ENCODE measurements around the gene SUMF1.
"Not testable (repeated sequence)": the region's sequence is repeated elsewhere in the genome, so short reads cannot be mapped to it uniquely, and the experiment has no call there.

The SUMF1 gene

DNA sequence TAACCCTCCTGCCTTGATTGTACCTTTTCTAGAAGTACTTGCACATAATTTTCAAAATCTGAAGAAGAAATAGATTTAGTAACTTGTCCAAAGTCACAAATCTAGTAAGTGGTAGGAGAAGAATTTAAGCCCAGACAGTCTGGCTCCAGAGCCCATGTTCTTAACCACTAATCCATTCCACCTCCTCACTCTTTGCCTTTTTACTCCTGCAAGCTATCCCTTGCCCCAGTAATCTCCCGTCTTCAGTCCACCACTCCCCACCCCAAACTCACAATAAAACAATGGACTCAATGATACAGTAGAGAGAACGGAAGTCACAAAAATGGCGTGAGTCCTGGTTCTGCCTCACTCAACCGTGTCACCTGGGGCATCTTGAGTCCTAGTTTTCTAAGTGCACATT lies 115.2 kb downstream of the SUMF1 start:
- TF ChIP-seq ZNF274 (IDR thresholded peaks at IDR 0.05; ENCODE audit: low read depth, low read length) = no peak
- no peak overlapping the region for H3K4me3 ChIP-seq (ENCODE audit: low read length)

DNA sequence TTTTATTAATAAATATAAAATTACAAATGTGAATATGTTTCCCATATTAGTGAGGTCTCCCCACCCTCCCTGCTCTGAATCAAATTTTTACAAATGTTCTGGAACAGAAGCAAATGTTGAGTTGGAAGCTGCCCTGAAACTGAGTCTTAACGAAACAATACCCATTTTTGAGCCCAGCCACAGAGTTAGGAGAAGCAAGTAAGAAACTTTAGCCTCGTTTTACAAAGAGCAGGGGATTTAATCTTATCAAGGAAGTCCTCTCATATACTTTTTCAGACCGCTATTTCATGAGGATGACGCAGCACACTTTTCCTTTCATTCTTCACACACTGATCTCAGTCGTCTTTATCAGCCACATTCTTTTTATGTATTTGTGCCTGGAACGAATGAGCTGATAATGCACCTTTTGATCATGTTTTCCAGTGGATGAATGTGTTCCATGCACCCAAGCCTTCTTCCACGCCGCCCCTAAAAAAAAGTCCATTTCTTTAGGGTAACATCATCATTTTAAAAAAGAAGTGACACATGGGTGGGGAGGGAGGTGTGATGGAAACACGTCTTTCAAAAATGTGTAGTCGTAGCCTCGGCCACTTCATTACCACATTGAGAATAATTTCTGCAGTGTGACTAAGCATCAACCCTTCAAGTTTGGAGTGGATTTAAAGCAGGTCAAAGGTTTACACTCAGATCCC lies 115.8 kb downstream of the SUMF1 start:
- H3K4me3 ChIP-seq (ENCODE audit: low read length) = peak overlapping the region; percentile 48
- TF ChIP-seq ZNF274 (IDR thresholded peaks at IDR 0.05; ENCODE audit: low read depth, low read length) = no peak

DNA sequence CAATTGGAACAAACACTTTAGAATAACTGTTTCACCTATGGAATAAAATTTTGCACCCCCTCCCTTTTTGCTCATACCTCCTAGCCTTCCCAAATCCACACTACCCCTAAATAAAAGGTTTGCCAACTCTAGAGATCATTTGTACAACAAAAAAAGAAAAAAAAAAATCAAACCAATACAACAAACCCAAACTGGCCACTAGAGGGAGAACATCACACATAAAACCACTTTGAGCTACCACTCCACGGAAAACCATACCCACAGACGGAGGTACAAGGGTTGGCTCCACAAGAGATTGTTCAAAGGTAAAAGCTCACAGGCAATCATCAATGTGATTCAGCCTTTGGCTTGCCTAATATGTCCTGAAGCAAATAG lies 116.3 kb downstream of the SUMF1 start:
- no peak for TF ChIP-seq ZNF274 (IDR thresholded peaks at IDR 0.05; ENCODE audit: low read depth, low read length)
- H3K4me3 ChIP-seq (ENCODE audit: low read length) = no peak overlapping the region

DNA sequence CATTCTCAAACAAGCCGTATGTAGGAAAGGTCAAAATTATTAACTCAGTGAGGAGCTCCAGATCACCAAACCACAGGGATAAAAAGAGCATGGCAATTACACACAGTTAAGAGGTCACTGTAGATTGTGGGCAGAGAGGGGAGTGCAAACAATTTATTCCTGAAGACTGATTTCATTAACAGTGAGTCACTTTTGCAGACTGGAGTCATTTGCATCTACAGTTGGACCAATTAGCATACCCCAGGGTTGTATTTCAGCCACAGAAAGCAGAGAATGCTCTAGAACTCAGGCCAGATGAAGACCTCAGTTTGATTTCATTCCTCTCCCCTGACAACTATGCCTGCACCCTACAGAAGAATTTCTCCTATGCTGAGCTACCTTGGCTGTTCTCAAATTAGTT lies 123.8 kb downstream of the SUMF1 start:
- H3K4me3 ChIP-seq (ENCODE audit: low read length) = no peak overlapping the region
- TF ChIP-seq ZNF274 (IDR thresholded peaks at IDR 0.05; ENCODE audit: low read depth, low read length) = no peak

DNA sequence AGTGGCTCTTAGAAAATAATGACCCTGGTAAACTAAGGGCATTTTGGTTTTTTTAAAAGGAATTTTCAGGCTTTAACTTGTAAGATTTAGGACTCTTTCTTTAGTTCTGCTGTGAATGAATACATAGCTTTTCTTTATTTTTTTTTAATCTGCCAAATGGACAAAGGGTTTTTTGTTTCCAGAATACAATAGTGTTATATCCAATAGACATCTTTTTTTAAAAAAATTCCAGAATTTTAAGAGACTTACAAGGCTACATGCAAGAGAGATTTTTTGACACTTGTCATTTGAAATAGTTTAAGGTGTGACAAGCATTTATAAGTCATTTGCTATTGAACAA lies 125.8 kb downstream of the SUMF1 start:
- TF ChIP-seq ZNF274 (IDR thresholded peaks at IDR 0.05; ENCODE audit: low read depth, low read length) = no peak
- H3K4me3 ChIP-seq (ENCODE audit: low read length) = no peak overlapping the region

DNA sequence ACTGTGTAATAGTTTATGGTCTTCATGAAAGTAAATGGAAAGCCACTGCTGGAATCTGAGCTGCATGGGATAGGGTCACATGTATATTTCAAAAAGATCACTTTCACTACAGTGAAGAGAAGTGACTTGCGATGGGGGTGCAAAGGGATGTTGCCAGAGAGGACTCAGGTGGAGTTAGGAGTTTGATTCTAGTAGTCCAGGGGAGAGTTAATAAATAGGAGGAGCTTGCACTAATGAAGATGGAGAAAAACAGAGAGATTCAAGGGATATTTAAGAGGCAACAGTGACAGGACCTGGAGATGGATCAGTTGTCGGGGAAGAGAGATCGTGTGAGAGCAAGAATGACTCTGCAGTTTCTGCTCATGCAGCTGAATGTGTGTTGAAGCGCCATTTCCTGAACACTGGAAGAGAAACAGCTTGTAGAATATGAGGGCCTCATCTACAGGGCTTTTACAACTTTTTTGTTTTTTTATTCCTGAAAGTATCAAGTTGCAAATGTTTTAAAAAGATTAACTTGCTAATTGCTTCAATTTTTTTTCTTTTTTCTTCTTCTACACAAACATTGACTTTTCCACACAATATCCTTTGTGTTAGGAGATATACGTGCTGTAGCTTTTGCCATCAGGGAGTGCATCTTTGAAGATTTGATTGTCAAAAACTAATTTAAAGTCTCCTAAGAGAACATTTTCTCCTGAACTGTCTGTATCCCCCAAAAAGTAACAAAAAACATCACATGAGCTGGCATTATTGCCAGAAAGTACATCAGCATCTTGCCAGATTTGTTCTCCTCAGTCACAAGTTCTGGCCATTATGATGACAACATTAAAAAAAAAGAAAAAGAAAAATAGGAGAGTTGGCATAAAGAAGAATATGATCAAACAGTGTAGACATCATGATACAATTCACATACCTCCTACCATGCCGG lies 126.4 kb downstream of the SUMF1 start:
- no peak overlapping the region for H3K4me3 ChIP-seq (ENCODE audit: low read length)
- no peak for TF ChIP-seq ZNF274 (IDR thresholded peaks at IDR 0.05; ENCODE audit: low read depth, low read length)

DNA sequence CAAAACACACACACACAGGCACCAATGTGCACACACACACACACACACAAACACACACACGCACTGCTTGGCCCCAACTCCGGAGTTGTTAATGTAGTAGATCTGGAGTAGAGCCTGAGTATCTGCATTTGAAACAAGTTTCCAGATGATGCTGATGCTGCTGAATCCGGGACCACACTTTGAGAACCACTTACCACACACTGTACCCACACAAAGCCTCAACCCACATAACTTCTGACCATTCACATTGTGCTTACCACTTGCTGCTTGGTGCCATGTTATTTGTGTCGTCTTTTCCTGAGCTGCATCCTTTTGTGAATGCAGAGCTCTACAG lies 127.0 kb downstream of the SUMF1 start:
- no peak for TF ChIP-seq ZNF274 (IDR thresholded peaks at IDR 0.05; ENCODE audit: low read depth, low read length)
- no peak overlapping the region for H3K4me3 ChIP-seq (ENCODE audit: low read length)

DNA sequence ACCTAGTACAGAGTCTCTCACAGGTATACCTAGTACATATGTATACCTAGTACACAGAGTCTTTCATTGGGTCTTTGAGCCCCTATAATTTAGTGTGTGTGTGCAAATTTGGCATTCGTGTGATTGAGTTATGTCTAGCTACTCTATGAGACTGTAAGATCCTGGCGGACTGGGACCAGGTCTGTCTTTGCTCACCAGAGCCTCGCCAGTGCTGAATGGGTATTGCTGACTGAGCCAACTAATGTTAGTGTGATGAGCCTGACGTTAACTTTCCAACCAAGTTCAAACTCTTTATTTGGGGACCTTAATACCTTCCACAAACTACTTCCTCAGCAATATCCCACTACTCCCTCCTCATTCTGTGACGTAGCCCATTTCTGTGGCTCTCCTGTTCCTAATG lies 128.3 kb downstream of the SUMF1 start:
- no peak overlapping the region for H3K4me3 ChIP-seq (ENCODE audit: low read length)
- no peak for TF ChIP-seq ZNF274 (IDR thresholded peaks at IDR 0.05; ENCODE audit: low read depth, low read length)

DNA sequence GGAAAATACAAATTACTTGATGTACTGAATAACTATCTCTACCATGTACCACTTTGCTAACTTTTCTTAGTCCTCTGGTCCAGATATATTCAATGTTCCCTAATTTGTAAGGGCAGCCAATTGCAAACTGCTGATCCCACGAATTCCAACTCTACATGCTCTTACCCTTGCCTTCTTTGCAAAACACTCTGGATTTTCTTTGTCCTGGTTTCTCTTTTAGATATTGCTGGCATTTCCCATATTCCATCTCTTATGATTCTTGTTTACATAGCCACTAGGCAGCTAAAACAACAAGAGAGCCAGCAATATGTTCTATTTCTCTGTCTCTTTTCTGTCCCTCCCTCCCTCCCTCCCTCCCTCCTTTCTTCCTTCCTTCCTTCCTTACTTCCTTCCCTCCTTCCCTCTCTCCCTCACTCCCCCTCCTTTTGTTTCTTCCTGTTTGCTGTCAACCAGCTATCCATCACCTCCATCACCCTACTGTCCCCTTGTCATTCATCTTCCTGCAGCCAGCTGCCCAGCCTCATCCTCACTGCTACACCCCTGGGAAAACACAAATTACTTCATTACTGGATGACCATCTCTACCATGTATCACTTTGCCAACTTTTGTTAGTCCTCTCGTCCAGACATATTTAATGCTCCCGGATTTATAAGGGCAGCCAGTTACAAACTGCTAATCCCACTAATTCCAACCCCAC lies 130.1 kb downstream of the SUMF1 start:
- no peak overlapping the region for H3K4me3 ChIP-seq (ENCODE audit: low read length)
- TF ChIP-seq ZNF274 (IDR thresholded peaks at IDR 0.05; ENCODE audit: low read depth, low read length) = no peak

DNA sequence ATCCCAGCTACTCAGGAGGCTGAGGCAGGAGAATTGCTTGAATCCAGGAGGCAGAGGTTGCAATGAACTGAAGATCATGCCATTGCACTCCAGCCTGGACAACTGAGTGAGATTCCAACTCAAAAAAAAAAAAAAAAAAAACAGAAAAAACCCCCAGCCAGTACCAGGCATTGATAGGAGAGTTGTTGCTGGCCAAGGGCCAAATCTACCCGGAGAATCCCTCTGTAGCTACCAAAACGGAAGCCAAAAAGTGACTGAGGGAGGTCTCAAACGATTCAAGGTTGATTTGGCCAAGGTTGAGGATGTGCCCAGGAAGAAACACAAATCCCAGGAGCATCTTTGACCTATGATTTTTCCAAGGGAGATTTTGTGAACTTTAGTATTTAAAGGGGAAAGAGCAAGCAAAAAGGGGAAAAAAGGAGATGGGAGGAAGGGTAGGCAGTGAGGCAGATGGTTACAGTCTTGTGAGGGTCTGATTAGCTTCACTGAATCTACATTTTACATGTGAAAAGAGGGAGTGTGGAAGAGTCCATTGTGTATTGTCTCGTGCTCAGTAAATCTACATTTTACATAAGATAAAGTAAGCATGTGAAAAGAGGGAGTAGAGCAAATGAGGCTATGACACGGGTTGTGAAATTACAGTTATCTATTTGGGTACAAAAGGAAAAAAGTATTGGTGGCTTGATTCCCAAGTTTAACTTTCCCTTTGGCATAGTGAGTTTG lies 131.1 kb downstream of the SUMF1 start:
- H3K4me3 ChIP-seq (ENCODE audit: low read length) = no peak overlapping the region
- no peak for TF ChIP-seq ZNF274 (IDR thresholded peaks at IDR 0.05; ENCODE audit: low read depth, low read length)

DNA sequence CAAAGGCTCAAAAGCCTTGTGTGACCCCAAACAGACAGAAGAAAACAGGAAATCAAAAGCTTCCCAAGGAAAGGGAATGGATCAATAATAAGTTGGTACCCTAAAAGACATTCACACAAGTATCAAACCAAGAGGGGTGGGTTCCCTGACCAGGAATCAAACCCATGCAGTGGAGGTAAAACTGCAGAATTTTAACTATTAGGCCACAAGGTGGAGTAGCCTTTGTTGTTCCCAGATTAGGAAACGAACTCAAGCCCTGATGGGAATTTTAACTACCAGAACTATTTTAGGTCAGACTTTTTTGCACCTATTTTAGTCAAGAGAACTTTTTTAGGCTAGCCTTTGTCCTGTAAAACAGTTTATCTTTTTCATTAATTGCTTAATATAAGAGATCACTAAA lies 132.5 kb downstream of the SUMF1 start:
- H3K4me3 ChIP-seq (ENCODE audit: low read length) = no peak overlapping the region
- no peak for TF ChIP-seq ZNF274 (IDR thresholded peaks at IDR 0.05; ENCODE audit: low read depth, low read length)

DNA sequence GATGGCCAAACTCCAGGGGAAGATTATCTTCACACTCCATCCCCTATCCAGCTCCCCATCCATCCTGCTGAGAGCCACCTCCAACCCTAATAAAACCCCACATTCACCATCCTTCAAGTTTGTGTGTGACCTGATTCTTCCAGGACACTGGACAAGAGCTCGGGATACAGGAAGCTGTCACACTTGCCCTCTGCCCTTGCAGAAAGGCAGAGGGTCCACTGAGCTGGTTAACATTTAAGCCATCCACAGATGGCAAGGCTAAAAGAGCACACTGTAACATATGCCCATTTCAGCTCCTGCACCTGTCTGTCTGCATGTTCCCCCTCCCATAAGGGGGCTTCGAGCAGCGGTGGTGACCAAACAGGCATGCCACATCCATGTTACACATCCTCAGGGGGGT lies 134.1 kb downstream of the SUMF1 start:
- H3K4me3 ChIP-seq (ENCODE audit: low read length) = no peak overlapping the region
- no peak for TF ChIP-seq ZNF274 (IDR thresholded peaks at IDR 0.05; ENCODE audit: low read depth, low read length)

DNA sequence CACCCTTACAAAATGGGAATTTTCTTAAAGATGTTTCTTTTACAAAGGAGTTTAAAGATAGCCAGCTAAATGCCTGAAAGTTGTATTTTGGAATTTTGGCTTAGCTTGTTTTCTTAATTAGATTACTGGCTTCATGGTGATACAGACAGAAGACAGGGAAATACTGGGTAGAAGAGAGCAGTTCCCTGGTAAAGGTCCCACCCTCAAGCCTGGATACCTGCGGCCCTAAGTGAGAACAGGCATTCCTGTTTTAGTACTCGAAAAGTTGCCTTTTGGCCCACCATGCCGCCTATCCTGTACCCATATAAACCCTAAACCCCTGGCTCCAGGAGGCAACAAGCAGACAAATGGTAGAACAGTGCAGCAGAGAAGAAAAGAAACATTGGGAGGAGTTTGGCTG lies 134.5 kb downstream of the SUMF1 start:
- no peak overlapping the region for H3K4me3 ChIP-seq (ENCODE audit: low read length)
- no peak for TF ChIP-seq ZNF274 (IDR thresholded peaks at IDR 0.05; ENCODE audit: low read depth, low read length)

DNA sequence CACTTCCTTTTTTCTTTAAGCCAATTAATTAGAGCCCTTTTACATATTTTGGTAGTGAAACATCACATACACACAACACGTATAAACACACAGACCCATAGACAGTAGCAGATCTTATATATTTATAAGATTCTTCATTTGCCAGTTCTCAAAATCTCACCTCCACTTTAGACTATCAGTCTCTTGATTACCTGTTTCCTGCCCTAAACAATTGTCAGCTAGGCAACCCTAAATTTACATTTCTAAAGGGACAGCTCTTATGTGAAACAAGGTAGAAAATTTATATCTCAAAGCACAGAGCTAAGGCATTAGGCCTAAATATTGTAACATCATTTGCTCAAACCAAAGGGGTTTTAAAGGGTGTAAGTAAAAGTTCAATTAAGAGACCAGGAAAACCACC lies 135.0 kb downstream of the SUMF1 start:
- TF ChIP-seq ZNF274 (IDR thresholded peaks at IDR 0.05; ENCODE audit: low read depth, low read length) = no peak
- H3K4me3 ChIP-seq (ENCODE audit: low read length) = no peak overlapping the region

DNA sequence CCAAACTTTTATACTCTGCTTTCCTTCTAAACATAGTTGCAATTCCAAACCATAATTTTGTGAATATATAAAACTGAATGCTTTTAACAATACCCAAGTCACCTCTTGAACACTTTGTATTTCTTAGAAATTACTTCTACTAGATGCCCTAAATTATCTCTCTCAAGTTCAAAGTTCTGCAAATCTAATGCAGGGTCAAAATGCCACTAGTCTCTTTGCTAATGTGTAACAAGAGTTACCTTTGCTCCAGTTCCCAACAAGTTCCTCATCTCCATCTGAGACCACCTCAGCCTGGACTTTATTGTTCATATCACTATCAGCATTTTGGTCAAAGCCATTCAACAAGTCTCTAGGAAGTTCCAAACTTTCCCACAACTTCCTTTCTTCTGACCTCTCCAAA lies 137.3 kb downstream of the SUMF1 start:
- H3K4me3 ChIP-seq (ENCODE audit: low read length) = not testable (repeated sequence)

All from GM08714 (cell line).